ENCODE results near the gene STOX2. TPM values are rescaled to one million over a fixed set of nuclear protein-coding genes. Genes with fewer than 3 reads are reported as not detected.
A peak's percentile ranks its signal among the peaks of the same experiment; 100 is the strongest.

STOX2 gene
- total and polyA plus RNA-seq, 2 of the 8 experiments (the other 6 are each of a cell fraction or from before 2014, with no cell fraction given), result 5.5 to 20.0 TPM

- Histone ChIP-seq H3K4me1 (replicated peaks in 1 of 4; ENCODE audit: control insufficient read depth in 3 of 4, insufficient read depth in 4 of 4, low read length in 3 of 4) (peaks cover 5 to 11% (median 8%) of the 10 kb centered on the region in 4 experiments; a peak in 5 of 7 replicates), H3K4ac (replicated peaks; ENCODE audit: insufficient read length, low read depth, low read length) (no peak overlapping the region), H3K4me2 (ENCODE audit: insufficient read depth in 1 of 2, low read depth in 2 of 2, low read length in 2 of 2) (peak overlapping the region; percentile 9 to 41; a peak in 1 of 4 replicates), H4K20me1 (replicated peaks in 1 of 2; ENCODE audit: control insufficient read depth in 1 of 2, insufficient read depth in 2 of 2, low read length in 2 of 2) (no peaks in the 10 kb centered on the region), H3K18ac (ENCODE audit: extremely low read depth, low read length) (no peak overlapping the region), H3K14ac (ENCODE audit: insufficient read length) (no peak overlapping the region), H3K27ac (ENCODE audit: low read depth, low read length) (no peak overlapping the region), H2BK20ac (ENCODE audit: low read length) (no peak overlapping the region), H3K23me2 (ENCODE audit: low read depth, low read length) (no peaks in the 10 kb centered on the region; the same call in 1 of the 2 replicates), H3K36me3 (ENCODE audit: control insufficient read depth in 2 of 4, insufficient read depth in 4 of 4, low read length in 3 of 4) (no peaks in the 10 kb centered on the region), H3K27me3 (replicated peaks in 1 of 4; ENCODE audit: control insufficient read depth in 3 of 4, extremely low read depth in 1 of 4, insufficient read depth in 3 of 4, low read length in 3 of 4) (no peaks in the 10 kb centered on the region), H2AFZ (ENCODE audit: low read length) (no peak overlapping the region), H3K23ac (ENCODE audit: insufficient read length) (no peak overlapping the region), H3K79me2 (ENCODE audit: control insufficient read depth in 1 of 2, insufficient read depth in 2 of 2, low read length in 2 of 2) (peaks cover 0 to 7% of the 10 kb centered on the region in 2 experiments; a peak in 1 of 4 replicates), H2BK12ac (ENCODE audit: low read depth, low read length) (no peak overlapping the region), H3K79me1 (ENCODE audit: low read depth, low read length) (peaks cover 2% of the 10 kb centered on the region), H4K5ac (ENCODE audit: insufficient read length, low read depth, low read length) (no peak overlapping the region), H2BK5ac (ENCODE audit: low read depth, low read length) (no peak overlapping the region), H3K4me3 (ENCODE audit: extremely low read depth in 1 of 4, insufficient read depth in 2 of 4, low read depth in 3 of 4, low read length in 4 of 4) (peak overlapping the region in 1 of 4 experiments; percentile 43; a peak in 1 of 8 replicates), H4K8ac (ENCODE audit: extremely low read depth, insufficient read depth, low read length) (no peak overlapping the region), H4K91ac (replicated peaks; ENCODE audit: insufficient read length, low read length) (no peak overlapping the region), H2AK5ac (ENCODE audit: low read depth, low read length) (no peak overlapping the region), H2BK15ac (ENCODE audit: low read length) (no peak overlapping the region), H3K9me3 (ENCODE audit: insufficient read depth in 2 of 2, low read depth in 1 of 2, low read length in 1 of 2) (no peaks in the 10 kb centered on the region), H3K9ac (replicated peaks in 1 of 4; ENCODE audit: extremely low read depth in 1 of 4, low read depth in 3 of 4, low read length in 3 of 4) (peak overlapping the region in 1 of 4 experiments; percentile 9; a peak in 1 of 7 replicates), H3K56ac (replicated peaks; ENCODE audit: insufficient read length, low read depth, low read length) (no peak overlapping the region), H2BK120ac (replicated peaks; ENCODE audit: low read depth, low read length) (no peak overlapping the region)
- CTCF ChIA-PET (ENCODE audit: partially characterized antibody), result interaction anchor here (1.8 to 2.9 kb wide), 2 partner anchors 13 to 163 kb away, joined by 7 to 12 read pairs; no protein-coding TSS in a partner anchor
- no peak for DNase-seq (ENCODE audit: low read depth in 1 of 2, low spot score in 2 of 2)
- POLR2A ChIA-PET (ENCODE audit: partially characterized antibody), result interaction anchor here (0.6 kb wide), 1 partner anchor 156 kb away, joined by 4 read pairs; no protein-coding TSS in a partner anchor
- WGBS, 2 experiments (ENCODE audit: extremely low coverage in 1 of 2, insufficient coverage in 1 of 2, insufficient read length in 1 of 2, insufficient replicate concordance in 2 of 2, low coverage in 1 of 2, low lambda C conversion rate in 2 of 2, missing lambda C conversion rate in 1 of 2), result 93% methylated on average over 3 of the region's 3 CpGs; no CpG with 5 or more reads in 1 of the 2 experiments
- no peak for FAIRE-seq
- TF ChIP-seq ZNF274 (IDR thresholded peaks at IDR 0.05; ENCODE audit: borderline replicate concordance, extremely low read depth, low read length) (no peak), SAP30 (IDR thresholded peaks at IDR 0.05; ENCODE audit: insufficient read depth, insufficient replicate concordance, low read length) (no peak), USF2 (IDR thresholded peaks at IDR 0.05; ENCODE audit: low read length) (no peak), CBX5 (IDR thresholded peaks at IDR 0.05; ENCODE audit: low read depth, low read length) (no peak), YY1 (IDR thresholded peaks at IDR 0.05; ENCODE audit: low read depth, low read length) (no peak)
These were observed 31.7 kb downstream of the STOX2 start for GRCh38 chr4:183936574-183937345.
